Endothelial cell of umbilical vein (primary cell): ENCODE measurements around the gene FMNL2. TPM values are rescaled to one million over a fixed set of nuclear protein-coding genes. Genes with fewer than 3 reads are reported as not detected.

Source experiments
- BruUV-seq: library from RNA; stranded (reverse); fragments of 400-500 nt; replicated peaks from 2 replicates; lab custom pipeline; 2021; lab: Mats Ljungman, UMichigan
- CTCF ChIA-PET: fragments of 300-600, 350-600 bp; sonication (Branson Sonifier 250); formaldehyde crosslinking; loops from one replicate; lab custom pipeline; 2021; ENCODE audit warnings: antibody characterized with exemption, inconsistent platforms; lab: Charles Lee
- POLR2A ChIA-PET: fragments of 300-600, 350-600 bp; sonication (Branson Sonifier 250); formaldehyde crosslinking; loops from one replicate; lab custom pipeline; 2021; ENCODE audit warnings: antibody characterized with exemption, inconsistent platforms; lab: Charles Lee
- DNase-seq: peaks from one replicate; pipeline ENCODE4 v3.0.0-alpha.2; 2011; ENCODE audit warnings: low read depth, low spot score
- FAIRE-seq: peaks from 2 replicates; lab custom pipeline; 2011; peaks lifted over from hg19 to GRCh38; lab: Jason Lieb, UNC
- H2AFZ ChIP-seq: 2 replicates; pipeline ENCODE4 v1.6.0; 2012; ENCODE audit warnings: low read depth, low read length, control low read depth, inconsistent platforms
- H3K27ac ChIP-seq: 2 replicates; pipeline ENCODE4 v1.5.1; 2011; ENCODE audit warnings: low read depth, mild to moderate bottlenecking, control low read depth, low read length, moderate library complexity; ENCODE audit not compliant: insufficient read depth
- H3K27me3 ChIP-seq, 2 experiments: 2 replicates each; pipeline versions ENCODE4 v1.6.0 to v1.6.1; 2011; ENCODE audit warnings: low read length in 2 of 2, mixed read lengths in 1 of 2; ENCODE audit not compliant: control insufficient read depth in 2 of 2, insufficient read depth in 2 of 2
- H3K36me3 ChIP-seq, 2 experiments: 2 replicates in 1 of 2; 3 replicates in 1 of 2; pipeline ENCODE4 v1.5.1; 2011; ENCODE audit warnings: low read length in 2 of 2, mild to moderate bottlenecking in 1 of 2, moderate library complexity in 1 of 2; ENCODE audit not compliant: control insufficient read depth in 2 of 2, insufficient read depth in 2 of 2; ENCODE audit errors: extremely low read depth in 1 of 2
- H3K4me1 ChIP-seq: 3 replicates; pipeline ENCODE4 v1.5.1; 2011; ENCODE audit warnings: mild to moderate bottlenecking, low read length; ENCODE audit not compliant: control insufficient read depth, insufficient read depth; ENCODE audit errors: extremely low read depth
- H3K4me2 ChIP-seq: 2 replicates; pipeline ENCODE4 v1.6.1; 2011; ENCODE audit warnings: low read length, control low read depth, mixed read lengths; ENCODE audit not compliant: insufficient read depth
- H3K4me3 ChIP-seq, 3 experiments: fragments of 200-600 bp in 1 of 3; sonication (generic), shearing (Covaris generic) in 1 of 3; replicated peaks in 1 of 3; 2 replicates each; pipeline ENCODE4 v1.5.1; 2011 to 2016; ENCODE audit warnings: control low read depth in 3 of 3, low read length in 3 of 3, mild to moderate bottlenecking in 2 of 3, inconsistent platforms in 1 of 3, low read depth in 1 of 3, moderate library complexity in 1 of 3; ENCODE audit not compliant: insufficient read depth in 1 of 3
- H3K79me2 ChIP-seq: 2 replicates; pipeline ENCODE4 v1.6.0; 2012; ENCODE audit warnings: low read length, inconsistent platforms; ENCODE audit not compliant: control insufficient read depth, insufficient read depth
- H3K9ac ChIP-seq: replicated peaks from 2 replicates; pipeline ENCODE3; 2011; ENCODE audit warnings: low read length, control low read depth; ENCODE audit not compliant: insufficient read depth; ENCODE audit errors: extremely low read depth
- H3K9me1 ChIP-seq: replicated peaks from 3 replicates; pipeline ENCODE4 v1.6.0; 2011; ENCODE audit warnings: mild to moderate bottlenecking, low read length; ENCODE audit not compliant: control insufficient read depth, insufficient read depth; ENCODE audit errors: extremely low read depth
- H3K9me3 ChIP-seq: replicated peaks from 2 replicates; pipeline ENCODE4 v1.5.1; 2012; ENCODE audit warnings: low read length, inconsistent platforms; ENCODE audit not compliant: control insufficient read depth, insufficient read depth
- H4K20me1 ChIP-seq: replicated peaks from 2 replicates; pipeline ENCODE3; 2011; ENCODE audit warnings: mild to moderate bottlenecking, low read length; ENCODE audit not compliant: control insufficient read depth, insufficient read depth; ENCODE audit errors: extremely low read depth
- FOS ChIP-seq: IDR thresholded peaks from 2 replicates; pipeline ENCODE4 v1.6.1; 2011; ENCODE audit warnings: mild to moderate bottlenecking, low read length, moderate library complexity, borderline replicate concordance; ENCODE audit not compliant: insufficient read depth
- GATA2 ChIP-seq: IDR thresholded peaks from 2 replicates; pipeline ENCODE4 v1.7.0; 2011; ENCODE audit warnings: low read depth, mild to moderate bottlenecking, moderate library complexity, mixed read lengths, low read length; ENCODE audit not compliant: insufficient read length, insufficient read depth
- JUN ChIP-seq: IDR thresholded peaks from 2 replicates; pipeline ENCODE4 v1.6.1; 2011; ENCODE audit warnings: borderline replicate concordance, low read depth; ENCODE audit not compliant: insufficient read length, insufficient read depth
- POLR2A ChIP-seq: IDR thresholded peaks from 2 replicates; pipeline ENCODE4 v1.6.1; 2012; ENCODE audit warnings: low read depth, mild to moderate bottlenecking, control low read depth, low read length
- dilution Hi-C: fragments of 300-500 bp; cut with MboI; formaldehyde crosslinking; loops from one replicate; pipeline ENCODE4 v1.15.0; 2019; ENCODE audit warnings: low sequenced_read_pairs; ENCODE audit not compliant: extremely low pct_ligation_motif_present
- intact Hi-C: fragments of 100-400 bp; cut with micrococcal nuclease; formaldehyde crosslinking; loops from one replicate; pipeline ENCODE4 v1.10.0; 2022
- polyA plus RNA-seq, 4 experiments: library from polyadenylated mRNA; depleted of rRNA in 3 of 4; stranded (reverse) in 3 of 4; unstranded in 1 of 4; fragments of >200 nt; gene quantifications; 2 replicates each; pipeline versions ENCODE4 v1.2.1 to v1.2.3, GENCODE V29; 2011 to 2012; ENCODE audit warnings: missing spikeins in 1 of 4
- total RNA-seq: library from RNA; stranded (reverse); gene quantifications from 2 replicates; pipeline ENCODE4 v1.2.3, GENCODE V29; 2021
- TF ChIP-seq, protein P1 (sequence below): IDR thresholded peaks from 2 replicates; pipeline ENCODE4 v1.6.1; 2011; ENCODE audit not compliant: insufficient read depth, insufficient read length
- TF ChIP-seq, protein P2 (sequence below), 2 donors: IDR thresholded peaks; 1 replicate in 1 of 2; 2 replicates in 1 of 2; pipeline ENCODE4 v1.5.1; 2011; ENCODE audit warnings: low read length in 2 of 2, mild to moderate bottlenecking in 2 of 2, moderate library complexity in 2 of 2, control low read depth in 1 of 2, inconsistent platforms in 1 of 2, low read depth in 1 of 2; ENCODE audit not compliant: insufficient read depth in 1 of 2; ENCODE audit errors: extremely low read depth in 1 of 2

Gene FMNL2
- total and polyA plus RNA-seq, 2 donors (not counting 3 experiments of a cell fraction or from before 2014, with no cell fraction given): 8.3 to 28.0 TPM

DNA sequence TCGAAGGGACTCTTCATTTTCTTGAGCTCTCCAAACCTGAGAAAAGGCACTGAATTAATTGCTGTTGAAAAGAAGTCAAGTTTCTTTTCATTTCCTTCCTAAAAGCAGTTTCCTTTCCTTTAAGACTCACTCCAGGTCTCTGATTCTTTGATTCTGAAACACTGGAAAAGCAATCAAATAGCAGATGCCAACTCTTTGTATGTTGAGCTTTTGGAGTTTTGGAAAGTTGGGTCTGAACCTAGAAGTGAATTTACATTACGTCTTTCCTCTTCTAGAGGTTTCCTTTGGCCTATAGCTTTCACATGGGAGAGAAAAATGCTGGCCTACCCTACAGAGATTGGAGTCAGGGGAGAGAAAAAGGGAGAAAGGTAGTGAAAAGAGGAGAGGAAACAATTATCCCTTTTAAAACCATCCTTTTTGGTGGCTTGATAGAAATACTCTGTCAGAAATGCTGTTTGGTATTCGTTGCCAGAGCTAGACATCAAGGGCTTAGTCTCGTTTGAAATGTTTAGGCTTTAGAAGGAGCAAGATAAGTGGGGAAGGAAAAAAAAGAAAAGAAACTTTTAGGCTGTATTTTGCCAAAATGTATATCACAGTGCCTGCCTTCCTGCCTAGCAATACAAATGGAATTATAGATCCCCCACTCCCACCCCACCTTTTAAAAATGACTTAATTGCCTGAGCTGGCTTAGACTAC, 194.6 kb downstream of the FMNL2 start:
- H3K9me1 ChIP-seq: no peaks in the 10 kb centered on the region

More for the DNA sequence above, 194.6 kb downstream of the FMNL2 start:
- no peak for FAIRE-seq
- no peak overlapping the region for H3K9ac ChIP-seq
- no TSS peak for BruUV-seq
- ChIA-PET CTCF (interaction anchor here (0.6 to 1.3 kb wide), 2 partner anchors 21 to 107 kb away, joined by 3 read pairs; no protein-coding TSS in a partner anchor), POLR2A (no interaction called here)
- H3K4me1 ChIP-seq: peaks cover 19% of the 10 kb centered on the region
- no peaks in the 10 kb centered on the region for H4K20me1 ChIP-seq
- no peaks in the 10 kb centered on the region for H3K9me3 ChIP-seq
- H3K4me2 ChIP-seq: no peak overlapping the region
- H2AFZ ChIP-seq: no peak overlapping the region
- dilution Hi-C loops (no loop called here), intact Hi-C loops (loop anchor here (10.0 kb wide), 1 partner anchor 195 kb away; the partner anchor contains the start of gene FMNL2)
- H3K27me3 ChIP-seq: no peaks in the 10 kb centered on the region
- H3K27ac ChIP-seq: no peak overlapping the region
- H3K79me2 ChIP-seq: peaks cover 10% of the 10 kb centered on the region
- TF ChIP-seq FOS: no peak
- TF ChIP-seq, protein P1, sequence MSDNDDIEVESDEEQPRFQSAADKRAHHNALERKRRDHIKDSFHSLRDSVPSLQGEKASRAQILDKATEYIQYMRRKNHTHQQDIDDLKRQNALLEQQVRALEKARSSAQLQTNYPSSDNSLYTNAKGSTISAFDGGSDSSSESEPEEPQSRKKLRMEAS: no peak
- TF ChIP-seq, protein P2, sequence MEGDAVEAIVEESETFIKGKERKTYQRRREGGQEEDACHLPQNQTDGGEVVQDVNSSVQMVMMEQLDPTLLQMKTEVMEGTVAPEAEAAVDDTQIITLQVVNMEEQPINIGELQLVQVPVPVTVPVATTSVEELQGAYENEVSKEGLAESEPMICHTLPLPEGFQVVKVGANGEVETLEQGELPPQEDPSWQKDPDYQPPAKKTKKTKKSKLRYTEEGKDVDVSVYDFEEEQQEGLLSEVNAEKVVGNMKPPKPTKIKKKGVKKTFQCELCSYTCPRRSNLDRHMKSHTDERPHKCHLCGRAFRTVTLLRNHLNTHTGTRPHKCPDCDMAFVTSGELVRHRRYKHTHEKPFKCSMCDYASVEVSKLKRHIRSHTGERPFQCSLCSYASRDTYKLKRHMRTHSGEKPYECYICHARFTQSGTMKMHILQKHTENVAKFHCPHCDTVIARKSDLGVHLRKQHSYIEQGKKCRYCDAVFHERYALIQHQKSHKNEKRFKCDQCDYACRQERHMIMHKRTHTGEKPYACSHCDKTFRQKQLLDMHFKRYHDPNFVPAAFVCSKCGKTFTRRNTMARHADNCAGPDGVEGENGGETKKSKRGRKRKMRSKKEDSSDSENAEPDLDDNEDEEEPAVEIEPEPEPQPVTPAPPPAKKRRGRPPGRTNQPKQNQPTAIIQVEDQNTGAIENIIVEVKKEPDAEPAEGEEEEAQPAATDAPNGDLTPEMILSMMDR (IDR thresholded peaks at IDR 0.05; ENCODE audit: extremely low read depth in 1 of 2, insufficient read depth in 1 of 2, low read depth in 1 of 2, low read length in 2 of 2): no peak
- TF ChIP-seq JUN: no peak
- TF ChIP-seq GATA2: no peak
- TF ChIP-seq POLR2A: no peak
- DNase-seq: no peak
- no peaks in the 10 kb centered on the region for H3K36me3 ChIP-seq
- H3K4me3 ChIP-seq: no peak overlapping the region
